GM18858 (cell line): ENCODE measurements around the gene PTGER2.
A peak's percentile ranks its signal among the peaks of the same experiment; 100 is the strongest.

Experiments used
- ATAC-seq: cut with Tn5 transposase; IDR thresholded peaks from one replicate; pipeline ENCODE4 v1.9.1; 2021; ENCODE audit not compliant: unreplicated experiment

PTGER2 gene, protein sequence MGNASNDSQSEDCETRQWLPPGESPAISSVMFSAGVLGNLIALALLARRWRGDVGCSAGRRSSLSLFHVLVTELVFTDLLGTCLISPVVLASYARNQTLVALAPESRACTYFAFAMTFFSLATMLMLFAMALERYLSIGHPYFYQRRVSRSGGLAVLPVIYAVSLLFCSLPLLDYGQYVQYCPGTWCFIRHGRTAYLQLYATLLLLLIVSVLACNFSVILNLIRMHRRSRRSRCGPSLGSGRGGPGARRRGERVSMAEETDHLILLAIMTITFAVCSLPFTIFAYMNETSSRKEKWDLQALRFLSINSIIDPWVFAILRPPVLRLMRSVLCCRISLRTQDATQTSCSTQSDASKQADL

DNA sequence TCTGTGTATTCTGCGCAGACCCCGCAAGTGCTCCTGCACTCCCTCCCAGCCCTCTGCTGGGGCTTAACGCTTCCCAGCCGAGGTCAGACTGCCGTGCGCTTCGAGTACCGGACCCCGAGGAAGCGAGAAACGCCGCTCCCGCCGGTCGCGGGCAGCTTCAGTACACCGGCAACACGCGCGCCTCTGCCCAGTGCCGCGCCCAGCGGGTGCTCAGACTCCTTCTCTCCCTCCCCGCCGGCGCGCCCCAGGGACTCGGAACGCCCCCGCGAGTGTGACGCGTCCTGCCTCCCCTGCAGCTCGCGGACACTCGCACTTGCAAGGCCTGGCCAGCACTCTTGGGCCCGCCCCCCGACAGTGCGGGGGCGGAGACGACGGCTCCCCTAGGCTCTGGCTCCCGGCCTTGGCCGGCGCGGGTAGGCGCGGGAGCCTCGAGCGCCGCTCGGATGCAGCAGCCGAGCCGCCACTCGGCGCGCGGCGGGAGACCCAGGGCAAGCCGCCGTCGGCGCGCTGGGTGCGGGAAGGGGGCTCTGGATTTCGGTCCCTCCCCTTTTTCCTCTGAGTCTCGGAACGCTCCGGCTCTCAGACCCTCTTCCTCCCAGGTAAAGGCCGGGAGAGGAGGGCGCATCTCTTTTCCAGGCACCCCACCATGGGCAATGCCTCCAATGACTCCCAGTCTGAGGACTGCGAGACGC is at the start of gene PTGER2:
TSS of gene PTGER2 (plus strand) at position 410 of the 692 bp plus-strand sequence. CDS start at position 647, 237 bp downstream.
- peak; percentile 30 for ATAC-seq

DNA sequence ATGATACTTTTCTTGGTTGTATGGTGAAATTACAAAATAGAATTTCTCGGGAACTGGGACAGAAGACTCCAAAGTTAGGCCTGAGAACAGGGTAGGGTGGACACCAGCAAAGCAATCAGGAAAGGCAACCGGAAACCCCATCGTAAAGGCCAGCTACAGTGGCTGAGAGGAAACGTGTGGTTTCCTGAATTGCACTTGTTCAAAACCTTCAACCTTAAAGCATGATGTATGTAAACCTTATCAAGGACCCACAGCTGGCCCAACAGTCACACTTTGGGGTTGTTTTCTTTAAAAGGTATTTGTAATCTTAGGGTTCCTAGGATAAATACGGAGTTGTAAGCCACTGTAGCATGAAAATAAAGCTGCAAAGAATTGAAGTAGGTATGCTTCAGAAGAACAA is 48.9 kb upstream of the PTGER2 start:
- ATAC-seq, result no peak

- ATAC-seq, result no peak
Observed at GRCh38 chr14:52266179-52266578, 47.9 kb upstream of the PTGER2 start.

DNA sequence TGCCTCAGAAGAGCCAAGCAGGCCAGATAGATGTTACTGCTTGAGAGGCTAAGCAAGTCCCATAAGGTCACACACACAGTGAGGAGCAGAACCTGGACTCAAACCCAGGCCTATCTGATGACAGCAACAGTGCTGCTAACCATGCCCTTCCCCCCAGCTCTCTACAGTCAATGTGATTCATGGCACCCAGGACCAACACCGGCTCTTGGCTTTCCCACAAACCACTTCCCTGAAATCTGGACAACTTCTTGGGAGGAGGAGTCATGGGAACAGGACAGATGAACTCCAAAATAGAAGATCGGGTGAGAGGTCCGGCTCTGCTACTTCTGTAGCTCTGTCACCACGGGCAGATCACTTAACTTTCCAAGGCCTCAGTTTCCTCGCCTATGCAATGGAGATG is 47.3 kb upstream of the PTGER2 start:
- ATAC-seq, result no peak

DNA sequence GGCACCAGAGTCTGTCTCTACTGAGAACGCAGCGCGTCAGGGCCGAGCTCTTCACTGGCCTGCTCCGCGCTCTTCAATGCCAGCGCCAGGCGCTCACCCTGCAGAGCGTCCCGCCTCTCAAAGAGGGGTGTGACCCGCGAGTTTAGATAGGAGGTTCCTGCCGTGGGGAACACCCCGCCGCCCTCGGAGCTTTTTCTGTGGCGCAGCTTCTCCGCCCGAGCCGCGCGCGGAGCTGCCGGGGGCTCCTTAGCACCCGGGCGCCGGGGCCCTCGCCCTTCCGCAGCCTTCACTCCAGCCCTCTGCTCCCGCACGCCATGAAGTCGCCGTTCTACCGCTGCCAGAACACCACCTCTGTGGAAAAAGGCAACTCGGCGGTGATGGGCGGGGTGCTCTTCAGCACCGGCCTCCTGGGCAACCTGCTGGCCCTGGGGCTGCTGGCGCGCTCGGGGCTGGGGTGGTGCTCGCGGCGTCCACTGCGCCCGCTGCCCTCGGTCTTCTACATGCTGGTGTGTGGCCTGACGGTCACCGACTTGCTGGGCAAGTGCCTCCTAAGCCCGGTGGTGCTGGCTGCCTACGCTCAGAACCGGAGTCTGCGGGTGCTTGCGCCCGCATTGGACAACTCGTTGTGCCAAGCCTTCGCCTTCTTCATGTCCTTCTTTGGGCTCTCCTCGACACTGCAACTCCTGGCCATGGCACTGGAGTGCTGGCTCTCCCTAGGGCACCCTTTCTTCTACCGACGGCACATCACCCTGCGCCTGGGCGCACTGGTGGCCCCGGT is 46.4 kb upstream of the PTGER2 start, which contains the start of gene PTGDR:
TSS of gene PTGDR (plus strand) at position 198 of the 778 bp plus-strand sequence. CDS start at position 315, 117 bp downstream.
- ATAC-seq, result no peak

- ATAC-seq, result no peak
Observed at GRCh38 chr14:52268279-52269061, 45.6 kb upstream of the PTGER2 start.

DNA sequence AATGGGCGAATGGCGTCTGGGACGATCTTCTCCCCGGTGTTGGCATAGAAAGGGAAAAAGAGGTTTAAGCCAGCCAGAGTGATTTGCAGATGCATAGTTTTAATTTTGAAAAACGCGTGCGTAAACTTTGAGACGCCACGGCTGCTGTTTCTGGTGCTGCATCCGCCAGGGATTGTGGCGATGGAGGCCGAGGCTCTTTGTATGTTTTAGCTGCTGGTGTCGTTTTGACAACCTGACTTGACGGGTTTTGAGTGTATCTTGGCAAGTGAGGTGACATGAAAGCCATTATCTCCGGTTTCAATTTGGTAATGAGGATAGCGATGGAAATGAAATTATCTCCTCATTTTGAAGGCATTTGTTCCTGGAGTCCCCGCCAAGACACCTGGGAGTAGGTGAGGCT is 45.0 kb upstream of the PTGER2 start:
- no peak for ATAC-seq

GRCh38 chr14:52269982-52270381 is 44.1 kb upstream of the PTGER2 start:
- no peak for ATAC-seq

GRCh38 chr14:52271538-52271937 is 42.6 kb upstream of the PTGER2 start:
- ATAC-seq, result no peak

DNA sequence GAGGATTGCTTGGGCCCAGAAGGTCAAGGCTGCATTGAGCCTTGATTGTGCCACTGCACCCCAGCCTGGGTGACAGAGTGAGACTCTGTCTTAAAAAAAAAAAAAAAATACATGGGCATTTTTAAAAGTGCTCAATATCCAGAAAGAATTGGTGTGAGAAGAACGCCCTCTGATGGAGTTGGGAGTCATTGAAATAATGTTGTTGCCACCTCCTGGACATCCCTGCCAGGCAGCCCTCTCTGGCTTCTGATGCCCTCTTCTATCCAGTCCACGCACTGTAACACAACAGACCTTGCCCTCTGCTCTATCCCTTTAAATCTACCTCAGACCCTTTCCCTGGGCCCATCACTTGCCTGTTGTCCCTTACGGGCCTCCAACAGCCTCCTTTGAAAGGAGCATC is 41.7 kb upstream of the PTGER2 start:
- no peak for ATAC-seq

GRCh38 chr14:52275372-52275771 is 38.7 kb upstream of the PTGER2 start:
- ATAC-seq, result no peak

- no peak for ATAC-seq
Observed at GRCh38 chr14:52277552-52277951, 36.6 kb upstream of the PTGER2 start.

DNA sequence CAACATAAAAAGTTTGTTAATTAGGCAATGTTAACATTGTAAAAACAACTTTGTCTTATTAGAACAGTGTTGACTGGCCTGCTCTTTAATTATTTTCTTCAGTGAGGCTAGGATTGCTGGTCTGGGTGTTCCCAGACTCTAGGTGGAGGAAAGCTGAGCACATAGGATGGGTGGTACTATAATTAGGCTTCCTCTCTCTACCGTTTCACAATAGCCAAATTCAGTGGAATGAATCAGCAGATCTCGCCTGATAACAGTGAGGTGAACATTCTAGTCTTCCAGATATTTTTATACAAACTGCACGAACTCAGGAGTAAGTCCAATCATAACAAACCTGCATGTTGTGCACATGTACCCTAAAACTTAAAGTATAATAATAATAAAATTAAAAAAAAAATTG is 34.7 kb upstream of the PTGER2 start:
- ATAC-seq, result no peak

- ATAC-seq, result no peak
Observed at GRCh38 chr14:52283099-52283498, 31.0 kb upstream of the PTGER2 start.

- ATAC-seq, result no peak
Observed at GRCh38 chr14:52286661-52287649, 27.2 kb upstream of the PTGER2 start.

- no peak for ATAC-seq
Observed at GRCh38 chr14:52296378-52296777, 17.7 kb upstream of the PTGER2 start.

- no peak for ATAC-seq
Observed at GRCh38 chr14:52298795-52299194, 15.3 kb upstream of the PTGER2 start.

DNA sequence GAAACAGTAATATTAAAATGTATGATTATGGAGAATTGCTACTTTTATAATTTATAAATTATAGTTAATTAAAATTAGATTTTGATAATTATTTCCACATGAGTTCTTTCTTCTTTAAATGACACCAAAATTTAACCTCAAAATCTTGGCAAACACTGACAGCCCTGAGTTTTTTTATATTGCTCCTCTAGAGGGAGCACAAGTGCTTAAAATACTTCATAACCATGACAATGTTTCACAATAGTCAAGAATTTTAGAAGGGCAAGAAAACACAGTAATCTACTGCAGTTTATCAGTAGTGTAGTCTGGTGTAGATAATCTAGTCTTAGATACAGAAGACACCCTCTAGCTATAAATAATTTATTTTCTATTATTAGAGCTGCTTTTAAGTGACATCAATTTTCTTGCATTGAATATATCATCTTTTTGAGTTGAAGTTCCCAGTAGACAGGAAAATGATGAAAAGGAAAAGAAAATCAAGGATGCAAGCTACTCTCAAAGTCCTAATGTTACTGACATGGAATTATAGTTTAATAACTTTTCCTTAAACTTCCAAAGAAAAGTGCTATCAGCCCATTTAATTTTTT is 14.3 kb upstream of the PTGER2 start:
- ATAC-seq, result peak; percentile 46

- no peak for ATAC-seq
Observed at GRCh38 chr14:52303236-52303635, 10.9 kb upstream of the PTGER2 start.
